SK-N-SH (cell line): Measurements from ENCODE around the gene BTG4. TPM values are rescaled to one million over a fixed set of nuclear protein-coding genes. Genes with fewer than 3 reads are reported as not detected.

ENCODE experiments used
- CTCF ChIA-PET: fragments of 300-600, 350-600 bp; formaldehyde crosslinking; extraction: SDS; loops from one replicate; lab custom pipeline; 2021; lab: Yijun Ruan, JAX
- POLR2A ChIA-PET: fragments of 350-600 bp; sonication (Branson Sonifier 250); formaldehyde crosslinking; extraction: SDS; loops from one replicate; lab custom pipeline; 2020; ENCODE audit warnings: antibody characterized with exemption, inconsistent platforms; lab: Yijun Ruan, JAX
- DNase-seq: peaks from one replicate; pipeline ENCODE4 v3.0.0; 2012
- H2AFZ ChIP-seq: fragments of 200-600 bp; sonication (generic); 2 replicates; pipeline ENCODE4 v1.8.1; 2016; ENCODE audit warnings: antibody characterized with exemption, mild to moderate bottlenecking, low read depth
- H3F3A ChIP-seq: fragments of 200-600 bp; sonication (generic); replicated peaks from 2 replicates; pipeline ENCODE3; 2016; ENCODE audit warnings: antibody characterized with exemption, mild to moderate bottlenecking; ENCODE audit not compliant: insufficient read depth
- H3K27ac ChIP-seq, 2 experiments: fragments of 200-500 bp in 1 of 2; fragments of 200-600 bp in 1 of 2; sonication (Bioruptor generic) in 1 of 2; sonication (generic), shearing (Covaris generic) in 1 of 2; 2 replicates each; pipeline versions ENCODE4 v1.5.1 to v1.6.1; 2014 to 2016; ENCODE audit warnings: low read depth in 2 of 2, inconsistent platforms in 1 of 2, low read length in 1 of 2, mild to moderate bottlenecking in 1 of 2, mixed read lengths in 1 of 2
- H3K27me3 ChIP-seq: fragments of 200-600 bp; sonication (generic), shearing (Covaris generic); 2 replicates; pipeline ENCODE4 v1.6.1; 2016; ENCODE audit warnings: mixed run types; ENCODE audit not compliant: insufficient read depth
- H3K36me3 ChIP-seq, 2 experiments: fragments of 200-500 bp in 1 of 2; fragments of 200-600 bp in 1 of 2; sonication (Bioruptor generic) in 1 of 2; sonication (generic) in 1 of 2; replicated peaks in 1 of 2; 2 replicates each; pipeline versions ENCODE3 to v1.5.1; 2014 to 2016; ENCODE audit warnings: low read length in 1 of 2, mild to moderate bottlenecking in 1 of 2; ENCODE audit not compliant: insufficient read depth in 2 of 2, control insufficient read depth in 1 of 2
- H3K4me1 ChIP-seq, 2 experiments: fragments of 200-500 bp in 1 of 2; fragments of 200-600 bp in 1 of 2; sonication (Bioruptor generic) in 1 of 2; sonication (generic), shearing (Covaris generic) in 1 of 2; 2 replicates each; pipeline versions ENCODE4 v1.5.1 to v1.6.1; 2014 to 2016; ENCODE audit warnings: low read depth in 1 of 2, low read length in 1 of 2, mixed run types in 1 of 2; ENCODE audit not compliant: insufficient read depth in 2 of 2, control insufficient read depth in 1 of 2
- H3K4me2 ChIP-seq: fragments of 200-600 bp; sonication (generic), shearing (Covaris generic); 2 replicates; pipeline ENCODE4 v1.6.1; 2017; ENCODE audit warnings: mixed run types
- H3K4me3 ChIP-seq, 2 experiments: fragments of 200-500 bp in 1 of 2; fragments of 200-600 bp in 1 of 2; sonication (Bioruptor generic) in 1 of 2; sonication (generic), shearing (Covaris generic) in 1 of 2; 2 replicates each; pipeline versions ENCODE4 v1.5.1 to v1.8.1; 2014 to 2016; ENCODE audit warnings: low read depth in 2 of 2, inconsistent platforms in 1 of 2, low read length in 1 of 2, mild to moderate bottlenecking in 1 of 2, mixed read lengths in 1 of 2, moderate library complexity in 1 of 2
- H3K79me2 ChIP-seq: fragments of 200-600 bp; sonication (generic); 2 replicates; pipeline ENCODE4 v1.8.1; 2017; ENCODE audit warnings: mild to moderate bottlenecking; ENCODE audit not compliant: insufficient read depth
- H3K9ac ChIP-seq: fragments of 200-600 bp; sonication (generic); 2 replicates; pipeline ENCODE4 v1.6.1; 2017; ENCODE audit warnings: mixed run types
- H3K9me2 ChIP-seq: fragments of 200-600 bp; sonication (generic); 2 replicates; pipeline ENCODE4 v1.6.1; 2017; ENCODE audit warnings: mixed run types
- H3K9me3 ChIP-seq: fragments of 200-600 bp; sonication (generic); 2 replicates; pipeline ENCODE4 v1.6.1; 2017; ENCODE audit warnings: mixed run types, mild to moderate bottlenecking, moderate library complexity
- H4K20me1 ChIP-seq: fragments of 200-600 bp; sonication (generic); 2 replicates; pipeline ENCODE4 v1.6.1; 2017; ENCODE audit warnings: mild to moderate bottlenecking, mixed run types; ENCODE audit not compliant: insufficient read depth
- CHD2 ChIP-seq: fragments of 150-350 bp; IDR thresholded peaks from 2 replicates; pipeline ENCODE4 v1.6.1; 2018; ENCODE audit warnings: low read length; ENCODE audit not compliant: partially characterized antibody
- ELF1 ChIP-seq: IDR thresholded peaks from 2 replicates; pipeline ENCODE4 v1.4.0; 2012
- EZH2phosphoT487 ChIP-seq: fragments of 200-600 bp; sonication (generic); IDR thresholded peaks from 2 replicates; pipeline ENCODE4 v1.6.1; 2017; ENCODE audit warnings: low read depth, mixed run types, mild to moderate bottlenecking, antibody characterized with exemption, moderate library complexity, borderline replicate concordance
- FOSL2 ChIP-seq: IDR thresholded peaks from 2 replicates; pipeline ENCODE4 v1.4.0; 2012; ENCODE audit warnings: low read depth, mild to moderate bottlenecking, moderate library complexity, borderline replicate concordance
- FOXJ3 ChIP-seq: sonication (generic); formaldehyde crosslinking; IDR thresholded peaks from 2 replicates; pipeline ENCODE4 v1.5.1; 2020; ENCODE audit warnings: mild to moderate bottlenecking, missing genetic modification reagents
- FOXM1 ChIP-seq: IDR thresholded peaks from 2 replicates; pipeline ENCODE4 v1.4.0; 2012; ENCODE audit warnings: low read depth, mild to moderate bottlenecking
- JUND ChIP-seq: IDR thresholded peaks from 2 replicates; pipeline ENCODE4 v1.4.0; 2012
- NFIC ChIP-seq: IDR thresholded peaks from 2 replicates; pipeline ENCODE4 v1.4.0; 2012; ENCODE audit warnings: borderline replicate concordance
- POLR2AphosphoS5 ChIP-seq: IDR thresholded peaks from 2 replicates; pipeline ENCODE4 v1.6.1; 2012; ENCODE audit warnings: low read depth, low read length
- RAD21 ChIP-seq: IDR thresholded peaks from 2 replicates; pipeline ENCODE4 v1.6.1; 2012; ENCODE audit warnings: mild to moderate bottlenecking, low read length
- TEAD4 ChIP-seq: IDR thresholded peaks from 2 replicates; pipeline ENCODE4 v1.4.0; 2012; ENCODE audit warnings: mild to moderate bottlenecking, borderline replicate concordance; ENCODE audit not compliant: insufficient read depth
- WGBS: methylation state at CpG from one replicate; pipeline ENCODE4 v1.1.6; 2017; ENCODE audit warnings: low lambda C conversion rate; 5-methylcytosine and 5-hydroxymethylcytosine counted together
- polyA plus RNA-seq, 3 experiments: library from polyadenylated mRNA; depleted of rRNA; stranded (reverse); fragments of >200 nt; gene quantifications; 2 replicates each; pipeline ENCODE4 v1.2.3, GENCODE V29; 2012
- TF ChIP-seq, protein P1 (sequence below): fragments of 200-600 bp; sonication (generic); IDR thresholded peaks from 2 replicates; pipeline ENCODE4 v1.6.1; 2017; ENCODE audit warnings: antibody characterized with exemption, mild to moderate bottlenecking, moderate library complexity
- TF ChIP-seq, protein P2 (sequence below): IDR thresholded peaks from 2 replicates; pipeline ENCODE4; 2012
- TF ChIP-seq, protein P3 (sequence below): fragments of 150-350 bp; IDR thresholded peaks from 2 replicates; pipeline ENCODE4 v1.6.1; 2017; ENCODE audit warnings: antibody characterized with exemption, low read length, low read depth, borderline replicate concordance
- TF ChIP-seq, protein P4 (sequence below): IDR thresholded peaks from 2 replicates; pipeline ENCODE4 v1.4.0; 2012; ENCODE audit warnings: low read depth, borderline replicate concordance
- TF ChIP-seq, protein P5 (sequence below): IDR thresholded peaks from 2 replicates; pipeline ENCODE4 v1.4.0; 2012; ENCODE audit warnings: low read depth
- TF ChIP-seq, protein P6 (sequence below): fragments of 150-350 bp; IDR thresholded peaks from 2 replicates; pipeline ENCODE4 v1.6.1; 2016; ENCODE audit warnings: mild to moderate bottlenecking, low read depth, low read length

The BTG4 gene
- polyA plus RNA-seq, 1 of the 3 experiments (the other 2 are of a cell fraction), result 0.26 TPM

DNA sequence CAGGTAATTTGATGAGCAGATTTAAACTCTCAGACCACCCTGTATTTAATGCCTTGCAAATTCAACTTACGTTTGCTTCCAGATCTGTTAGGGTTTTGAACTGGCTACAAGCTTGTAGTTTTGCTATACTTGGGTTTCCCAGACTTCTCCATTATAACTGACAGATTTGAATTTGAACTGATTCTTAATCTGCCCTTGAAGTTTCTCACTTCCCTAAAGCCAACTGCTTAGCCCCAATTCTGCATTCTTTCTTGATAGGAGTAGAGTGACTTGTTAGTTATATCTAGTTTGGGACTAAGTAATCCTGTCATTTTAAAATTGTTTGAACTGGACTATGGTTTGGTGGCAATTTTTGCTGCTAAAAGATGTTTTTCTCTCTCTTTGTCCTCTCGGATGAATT is 38.1 kb upstream of the BTG4 start (continued):
- TF ChIP-seq, protein P1, sequence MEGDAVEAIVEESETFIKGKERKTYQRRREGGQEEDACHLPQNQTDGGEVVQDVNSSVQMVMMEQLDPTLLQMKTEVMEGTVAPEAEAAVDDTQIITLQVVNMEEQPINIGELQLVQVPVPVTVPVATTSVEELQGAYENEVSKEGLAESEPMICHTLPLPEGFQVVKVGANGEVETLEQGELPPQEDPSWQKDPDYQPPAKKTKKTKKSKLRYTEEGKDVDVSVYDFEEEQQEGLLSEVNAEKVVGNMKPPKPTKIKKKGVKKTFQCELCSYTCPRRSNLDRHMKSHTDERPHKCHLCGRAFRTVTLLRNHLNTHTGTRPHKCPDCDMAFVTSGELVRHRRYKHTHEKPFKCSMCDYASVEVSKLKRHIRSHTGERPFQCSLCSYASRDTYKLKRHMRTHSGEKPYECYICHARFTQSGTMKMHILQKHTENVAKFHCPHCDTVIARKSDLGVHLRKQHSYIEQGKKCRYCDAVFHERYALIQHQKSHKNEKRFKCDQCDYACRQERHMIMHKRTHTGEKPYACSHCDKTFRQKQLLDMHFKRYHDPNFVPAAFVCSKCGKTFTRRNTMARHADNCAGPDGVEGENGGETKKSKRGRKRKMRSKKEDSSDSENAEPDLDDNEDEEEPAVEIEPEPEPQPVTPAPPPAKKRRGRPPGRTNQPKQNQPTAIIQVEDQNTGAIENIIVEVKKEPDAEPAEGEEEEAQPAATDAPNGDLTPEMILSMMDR, result no peak

DNA sequence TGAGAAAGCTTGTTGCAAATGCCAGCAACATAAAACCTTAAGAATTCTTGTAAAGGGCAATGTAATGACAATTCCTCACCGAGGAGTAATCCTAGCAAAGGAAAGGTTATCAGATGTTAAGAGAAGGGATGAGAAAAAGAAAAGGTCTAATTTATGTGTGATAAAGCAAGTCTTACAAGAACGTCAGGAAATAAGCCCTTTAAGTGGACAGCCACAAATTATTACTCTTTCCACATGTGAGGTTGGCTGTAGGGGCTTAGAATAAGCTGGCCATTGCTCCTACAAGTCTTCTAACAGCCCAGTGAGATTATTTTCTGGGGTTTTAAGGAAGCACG is 37.6 kb upstream of the BTG4 start:
- Histone ChIP-seq H3K9me2 (no peaks in the 10 kb centered on the region), H3K4me3 (no peak overlapping the region), H3K4me1 (peaks cover 36 to 42% of the 10 kb centered on the region in 2 experiments), H3K27me3 (no peaks in the 10 kb centered on the region), H3K27ac (peak overlapping the region; percentile 94 to 99), H3K4me2 (peak overlapping the region; percentile 55), H3K36me3 (peaks cover 76 to 92% of the 10 kb centered on the region in 2 experiments), H3K9ac (peak overlapping the region; percentile 36; the same call in 1 of the 2 replicates), H4K20me1 (no peaks in the 10 kb centered on the region), H3F3A (peaks cover 75% of the 10 kb centered on the region), H3K9me3 (no peaks in the 10 kb centered on the region), H3K79me2 (peaks cover 80% of the 10 kb centered on the region; the same call in 1 of the 2 replicates), H2AFZ (no peak overlapping the region)
- TF ChIP-seq RAD21, result no peak
- 0 out of 2 replicates have a peak, but pooled peaks have one; percentile 22 for TF ChIP-seq TEAD4
- POLR2A ChIA-PET, result no interaction called here
- no peak for DNase-seq
- 56% methylated on average over 3 of the region's 3 CpGs for WGBS
- CTCF ChIA-PET, result interaction anchor here (1.5 to 1.7 kb wide), 2 partner anchors 95 to 233 kb away, joined by 3 to 4 read pairs; no protein-coding TSS in a partner anchor

DNA sequence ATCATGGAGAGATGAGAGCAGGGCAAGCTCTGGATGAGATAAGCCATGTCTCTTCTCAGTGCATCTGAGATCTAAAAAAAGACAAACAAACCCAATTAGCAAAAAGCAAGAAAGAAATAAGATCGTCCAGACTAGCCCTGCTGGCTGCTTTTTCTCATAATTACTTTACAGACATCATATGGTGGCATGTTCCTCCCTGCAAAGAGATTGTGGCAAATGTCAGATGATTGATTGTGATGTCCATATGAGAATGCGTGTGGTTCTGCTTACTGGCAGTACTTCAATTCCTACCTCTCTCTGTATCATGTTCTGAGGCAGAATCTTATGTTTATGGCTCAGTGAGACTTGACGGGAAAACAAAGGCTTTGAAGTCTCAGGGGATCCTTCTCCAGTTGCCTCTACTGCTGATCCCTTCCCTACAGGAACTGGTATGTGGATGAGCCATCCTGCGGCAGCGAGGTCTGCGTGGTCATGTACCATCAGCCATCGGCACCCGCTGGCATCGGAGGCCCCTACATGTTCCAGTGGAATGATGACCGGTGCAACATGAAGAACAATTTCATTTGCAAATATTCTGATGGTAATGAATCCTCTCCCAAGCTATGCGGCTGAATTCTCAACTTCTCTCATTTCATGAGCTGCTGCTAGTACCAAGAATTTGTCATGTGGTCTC is 37.1 kb upstream of the BTG4 start:
- ChIA-PET POLR2A (interaction anchor here (0.6 kb wide), 1 partner anchor 12 kb away, joined by 3 read pairs; no protein-coding TSS in a partner anchor), CTCF (interaction anchor here (1.1 to 1.7 kb wide), 4 partner anchors 15 to 233 kb away, joined by 3 to 4 read pairs (median 4); no protein-coding TSS in a partner anchor)
- Histone ChIP-seq H3K79me2 (peaks cover 85% of the 10 kb centered on the region; the same call in 1 of the 2 replicates), H3K9me2 (no peaks in the 10 kb centered on the region), H3K27ac (peak overlapping the region; percentile 94 to 99), H3K4me1 (peaks cover 36 to 37% of the 10 kb centered on the region in 2 experiments), H2AFZ (no peak overlapping the region), H3K27me3 (no peaks in the 10 kb centered on the region), H3K4me3 (no peak overlapping the region), H4K20me1 (no peaks in the 10 kb centered on the region), H3K9ac (peak overlapping the region; percentile 36), H3K9me3 (no peaks in the 10 kb centered on the region), H3F3A (peaks cover 70% of the 10 kb centered on the region), H3K4me2 (peak overlapping the region; percentile 55), H3K36me3 (peaks cover 76 to 91% of the 10 kb centered on the region in 2 experiments)
- DNase-seq, result peak; percentile 51
- 44% methylated on average over 11 of the region's 11 CpGs for WGBS
- TF ChIP-seq EZH2phosphoT487, result no peak
- peak; percentile 52; the same call in 1 of the 2 replicates for TF ChIP-seq JUND
- no peak for TF ChIP-seq FOSL2
- TF ChIP-seq, protein P2, sequence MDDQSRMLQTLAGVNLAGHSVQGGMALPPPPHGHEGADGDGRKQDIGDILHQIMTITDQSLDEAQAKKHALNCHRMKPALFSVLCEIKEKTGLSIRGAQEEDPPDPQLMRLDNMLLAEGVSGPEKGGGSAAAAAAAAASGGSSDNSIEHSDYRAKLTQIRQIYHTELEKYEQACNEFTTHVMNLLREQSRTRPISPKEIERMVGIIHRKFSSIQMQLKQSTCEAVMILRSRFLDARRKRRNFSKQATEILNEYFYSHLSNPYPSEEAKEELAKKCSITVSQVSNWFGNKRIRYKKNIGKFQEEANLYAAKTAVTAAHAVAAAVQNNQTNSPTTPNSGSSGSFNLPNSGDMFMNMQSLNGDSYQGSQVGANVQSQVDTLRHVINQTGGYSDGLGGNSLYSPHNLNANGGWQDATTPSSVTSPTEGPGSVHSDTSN, result peak; percentile 93
- TF ChIP-seq, protein P3, sequence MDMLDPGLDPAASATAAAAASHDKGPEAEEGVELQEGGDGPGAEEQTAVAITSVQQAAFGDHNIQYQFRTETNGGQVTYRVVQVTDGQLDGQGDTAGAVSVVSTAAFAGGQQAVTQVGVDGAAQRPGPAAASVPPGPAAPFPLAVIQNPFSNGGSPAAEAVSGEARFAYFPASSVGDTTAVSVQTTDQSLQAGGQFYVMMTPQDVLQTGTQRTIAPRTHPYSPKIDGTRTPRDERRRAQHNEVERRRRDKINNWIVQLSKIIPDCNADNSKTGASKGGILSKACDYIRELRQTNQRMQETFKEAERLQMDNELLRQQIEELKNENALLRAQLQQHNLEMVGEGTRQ, result no peak
- TF ChIP-seq FOXJ3 (CRISPR knock-in tag), result peak; percentile 53
- TF ChIP-seq, protein P4, sequence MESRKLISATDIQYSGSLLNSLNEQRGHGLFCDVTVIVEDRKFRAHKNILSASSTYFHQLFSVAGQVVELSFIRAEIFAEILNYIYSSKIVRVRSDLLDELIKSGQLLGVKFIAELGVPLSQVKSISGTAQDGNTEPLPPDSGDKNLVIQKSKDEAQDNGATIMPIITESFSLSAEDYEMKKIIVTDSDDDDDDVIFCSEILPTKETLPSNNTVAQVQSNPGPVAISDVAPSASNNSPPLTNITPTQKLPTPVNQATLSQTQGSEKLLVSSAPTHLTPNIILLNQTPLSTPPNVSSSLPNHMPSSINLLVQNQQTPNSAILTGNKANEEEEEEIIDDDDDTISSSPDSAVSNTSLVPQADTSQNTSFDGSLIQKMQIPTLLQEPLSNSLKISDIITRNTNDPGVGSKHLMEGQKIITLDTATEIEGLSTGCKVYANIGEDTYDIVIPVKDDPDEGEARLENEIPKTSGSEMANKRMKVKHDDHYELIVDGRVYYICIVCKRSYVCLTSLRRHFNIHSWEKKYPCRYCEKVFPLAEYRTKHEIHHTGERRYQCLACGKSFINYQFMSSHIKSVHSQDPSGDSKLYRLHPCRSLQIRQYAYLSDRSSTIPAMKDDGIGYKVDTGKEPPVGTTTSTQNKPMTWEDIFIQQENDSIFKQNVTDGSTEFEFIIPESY, result no peak
- TF ChIP-seq POLR2AphosphoS5, result peak; percentile 87
- TF ChIP-seq NFIC, result no peak
- TF ChIP-seq CHD2, result peak; percentile 36
- no peak for TF ChIP-seq ELF1
- TF ChIP-seq, protein P5, sequence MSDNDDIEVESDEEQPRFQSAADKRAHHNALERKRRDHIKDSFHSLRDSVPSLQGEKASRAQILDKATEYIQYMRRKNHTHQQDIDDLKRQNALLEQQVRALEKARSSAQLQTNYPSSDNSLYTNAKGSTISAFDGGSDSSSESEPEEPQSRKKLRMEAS, result peak; percentile 11; the same call in 1 of the 2 replicates
- TF ChIP-seq, protein P6, sequence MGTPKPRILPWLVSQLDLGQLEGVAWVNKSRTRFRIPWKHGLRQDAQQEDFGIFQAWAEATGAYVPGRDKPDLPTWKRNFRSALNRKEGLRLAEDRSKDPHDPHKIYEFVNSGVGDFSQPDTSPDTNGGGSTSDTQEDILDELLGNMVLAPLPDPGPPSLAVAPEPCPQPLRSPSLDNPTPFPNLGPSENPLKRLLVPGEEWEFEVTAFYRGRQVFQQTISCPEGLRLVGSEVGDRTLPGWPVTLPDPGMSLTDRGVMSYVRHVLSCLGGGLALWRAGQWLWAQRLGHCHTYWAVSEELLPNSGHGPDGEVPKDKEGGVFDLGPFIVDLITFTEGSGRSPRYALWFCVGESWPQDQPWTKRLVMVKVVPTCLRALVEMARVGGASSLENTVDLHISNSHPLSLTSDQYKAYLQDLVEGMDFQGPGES, result no peak
- TF ChIP-seq FOXM1, result peak; percentile 63
